Stimulated activated CD4-positive, alpha-beta T cell treated with anti-CD3 and anti-CD28 coated beads, Interleukin-12 subunit alpha, Interleukin-12 subunit beta, amount 100 ng/mL, for 48 hours (primary cell): ENCODE data around the gene BBS7.

Experiments used
- DNase-seq, 3 donors: peaks; one replicate each; pipeline ENCODE4 v3.0.0-alpha.2; 2020; ENCODE audit warnings: low read depth in 2 of 3, low spot score in 1 of 3

The BBS7 gene

GRCh38 chr4:121869841-121870822 is at the start of gene BBS7:
TSS of gene BBS7 (minus strand) at chr4:121870474. CDS start at chr4:121870313, 161 bp downstream.
- DNase-seq, result peak; percentile 94 to 98 (median 97)

GRCh38 chr4:121913667-121914066 is 43.4 kb upstream of the BBS7 start:
- DNase-seq, result no peak

GRCh38 chr4:121908346-121908745 is 38.1 kb upstream of the BBS7 start:
- DNase-seq, result no peak

- DNase-seq, result peak; percentile 5 to 50 (median 26)
These were observed 30.1 kb upstream of the BBS7 start for GRCh38 chr4:121900132-121900983.

- DNase-seq, result peak in 1 of 3 donors; percentile 1
These were observed 27.9 kb upstream of the BBS7 start for GRCh38 chr4:121898150-121898549.

GRCh38 chr4:121888134-121888533 is 17.9 kb upstream of the BBS7 start:
- DNase-seq, result no peak

GRCh38 chr4:121885115-121885514 is 14.8 kb upstream of the BBS7 start:
- DNase-seq, result no peak

GRCh38 chr4:121881158-121881557 is 10.9 kb upstream of the BBS7 start:
- no peak for DNase-seq

- no peak for DNase-seq
These were observed 8.9 kb upstream of the BBS7 start for GRCh38 chr4:121879135-121879534.

- no peak for DNase-seq
These were observed 6.9 kb upstream of the BBS7 start for GRCh38 chr4:121877041-121877773.

GRCh38 chr4:121876070-121876469 is 5.8 kb upstream of the BBS7 start:
- DNase-seq, result no peak

GRCh38 chr4:121875652-121876051 is 5.4 kb upstream of the BBS7 start:
- no peak for DNase-seq

- no peak for DNase-seq
These were observed 3.3 kb upstream of the BBS7 start for GRCh38 chr4:121873604-121874003.

GRCh38 chr4:121863799-121864198 is 6.5 kb downstream of the BBS7 start:
- DNase-seq, result no peak

GRCh38 chr4:121861426-121861825 is 8.8 kb downstream of the BBS7 start:
- DNase-seq, result no peak

GRCh38 chr4:121860121-121860520 is 10.2 kb downstream of the BBS7 start:
- no peak for DNase-seq

- no peak for DNase-seq
These were observed 18.9 kb downstream of the BBS7 start for GRCh38 chr4:121851354-121851753.

- no peak for DNase-seq
These were observed 23.6 kb downstream of the BBS7 start for GRCh38 chr4:121846662-121847061.

- no peak for DNase-seq
These were observed 27.4 kb downstream of the BBS7 start for GRCh38 chr4:121842862-121843261.

GRCh38 chr4:121838136-121838535 is 32.1 kb downstream of the BBS7 start:
- no peak for DNase-seq

- no peak for DNase-seq
These were observed 40.8 kb downstream of the BBS7 start for GRCh38 chr4:121829511-121829910.
